ENCODE results near the gene CTH.
"Not testable (repeated sequence)": the region's sequence is repeated elsewhere in the genome, so short reads cannot be mapped to it uniquely, and the experiment has no call there.

The CTH gene

GRCh38 chr1:70405780-70406416, 5.2 kb upstream of the CTH start:
- no peak for DNase-seq (ENCODE audit: low read depth in 1 of 2, low spot score in 1 of 2)

- DNase-seq (ENCODE audit: low read depth in 1 of 2, low spot score in 1 of 2) = no peak
These were observed 1.9 kb upstream of the CTH start for GRCh38 chr1:70409136-70409535.

DNA sequence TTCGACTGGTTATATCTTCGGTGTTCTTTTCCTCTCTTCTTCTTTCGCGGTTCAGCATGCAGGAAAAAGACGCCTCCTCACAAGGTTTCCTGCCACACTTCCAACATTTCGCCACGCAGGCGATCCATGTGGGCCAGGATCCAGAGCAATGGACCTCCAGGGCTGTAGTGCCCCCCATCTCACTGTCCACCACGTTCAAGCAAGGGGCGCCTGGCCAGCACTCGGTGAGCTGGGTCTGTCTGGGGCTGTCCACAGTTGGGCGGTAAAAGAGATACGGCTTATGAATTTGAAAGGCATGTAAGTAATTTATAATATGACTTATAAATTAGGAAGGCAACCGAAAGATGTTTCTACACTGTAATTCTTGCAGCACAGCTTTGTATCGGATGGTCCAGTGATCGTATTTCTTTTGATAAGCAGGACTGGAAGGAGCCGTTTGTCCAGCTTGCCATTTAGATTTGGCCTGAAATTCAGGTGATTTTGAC, 334 bp downstream of the CTH start:
- no peak for DNase-seq (ENCODE audit: low read depth in 1 of 2, low spot score in 1 of 2)

- no peak for DNase-seq (ENCODE audit: low read depth in 1 of 2, low spot score in 1 of 2)
These were observed 4.8 kb downstream of the CTH start for GRCh38 chr1:70415882-70416281.

DNA sequence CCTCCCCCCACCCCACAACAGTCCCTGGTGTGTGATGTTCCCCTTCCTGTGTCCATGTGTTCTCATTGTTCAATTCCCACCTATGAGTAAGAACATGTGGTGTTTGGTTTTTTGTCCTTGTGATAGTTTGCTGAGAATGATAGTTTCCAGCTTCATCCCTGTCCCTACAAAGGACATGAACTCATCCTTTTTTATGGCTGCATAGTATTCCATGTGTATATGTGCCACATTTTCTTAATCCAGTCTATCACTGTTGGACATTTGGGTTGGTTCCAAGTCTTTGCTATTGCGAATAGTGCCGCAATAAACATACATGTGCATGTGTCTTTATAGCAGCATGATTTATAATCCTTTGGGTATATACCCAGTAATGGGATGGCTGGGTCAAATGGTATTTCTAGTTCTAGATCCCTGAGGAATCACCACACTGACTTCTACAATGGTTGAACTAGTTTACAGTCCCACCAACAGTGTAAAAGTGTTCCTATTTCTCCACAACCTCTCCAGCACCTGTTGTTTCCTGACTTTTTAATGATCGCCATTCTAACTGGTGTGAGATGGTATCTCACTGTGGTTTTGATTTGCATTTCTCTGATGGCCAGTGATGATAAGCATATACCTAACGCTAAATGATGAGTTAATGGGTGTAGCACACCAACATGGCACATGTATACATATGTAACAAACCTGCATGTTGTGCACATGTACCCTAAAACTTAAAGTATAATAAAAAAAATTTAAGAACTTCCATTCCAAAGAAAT, 8.1 kb downstream of the CTH start:
- not testable (repeated sequence) for DNase-seq (ENCODE audit: low read depth in 1 of 2, low spot score in 1 of 2)

DNA sequence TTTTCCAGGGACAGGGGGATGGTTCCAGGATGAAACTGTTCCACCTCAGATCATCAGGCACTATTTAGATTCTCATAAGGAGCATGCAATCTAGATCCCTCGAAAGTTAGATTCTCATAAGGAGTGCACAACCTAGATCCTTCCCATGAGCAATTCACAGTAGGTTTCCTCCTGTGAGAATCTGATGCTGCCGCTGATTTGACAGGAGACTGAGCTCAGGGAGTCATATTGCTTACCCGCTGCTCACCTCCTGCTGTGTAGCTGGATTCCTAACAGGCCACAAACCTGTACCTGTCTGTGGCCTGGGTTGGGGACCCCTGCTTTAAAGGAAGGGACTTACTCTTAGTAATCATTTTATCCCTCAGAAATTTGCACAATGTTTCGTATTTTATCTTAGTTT, 9.3 kb downstream of the CTH start:
- DNase-seq (ENCODE audit: low read depth in 1 of 2, low spot score in 1 of 2) = no peak

DNA sequence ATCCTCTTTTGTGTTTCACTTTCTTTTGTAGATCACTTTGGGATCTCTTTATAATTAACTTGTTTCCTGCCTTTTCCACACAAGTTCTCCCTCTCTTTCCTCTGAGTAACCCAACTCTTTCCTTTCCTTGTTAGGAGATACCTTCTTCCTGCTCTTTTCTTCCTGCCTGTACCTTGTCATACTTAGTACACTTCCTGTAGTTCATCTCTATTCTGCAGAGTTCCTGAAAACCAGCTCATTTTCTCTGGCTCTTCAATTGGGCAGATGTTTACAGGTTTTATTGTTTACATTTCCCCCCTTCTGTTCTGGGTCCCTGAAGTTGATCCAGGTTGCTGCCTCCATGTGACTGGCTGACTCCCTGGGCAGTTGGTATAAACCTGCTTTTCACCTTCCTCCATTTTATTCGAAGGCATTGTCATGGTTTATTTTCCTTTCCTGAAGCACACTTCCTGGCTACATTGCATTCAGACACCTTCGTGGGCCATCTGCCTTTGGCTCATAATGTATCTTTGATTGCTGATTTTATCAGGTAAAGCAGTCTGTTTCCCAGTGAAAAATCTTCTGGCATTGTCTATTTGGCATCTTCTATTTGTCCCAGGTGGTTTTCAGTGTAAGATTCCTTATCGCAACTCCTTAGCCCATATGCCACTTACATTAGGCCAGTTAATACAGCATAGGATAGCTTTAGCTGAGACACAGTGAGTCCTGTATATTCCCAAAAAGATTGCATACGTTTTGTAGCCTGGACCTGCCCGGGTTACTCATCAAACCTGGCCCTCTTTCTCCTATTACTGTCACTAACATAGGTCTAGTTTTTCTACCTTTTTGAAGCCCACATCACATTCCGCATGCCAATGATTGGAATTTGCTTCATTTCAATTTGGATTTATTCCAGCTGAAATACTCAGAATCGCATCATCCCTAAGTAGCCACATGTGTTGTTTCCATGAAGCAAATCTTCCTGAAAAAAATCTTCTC, 15.4 kb downstream of the CTH start:
- DNase-seq (ENCODE audit: low read depth in 1 of 2, low spot score in 1 of 2) = no peak

GRCh38 chr1:70427976-70428375, 16.9 kb downstream of the CTH start:
- no peak for DNase-seq (ENCODE audit: low read depth in 1 of 2, low spot score in 1 of 2)

- no peak for DNase-seq (ENCODE audit: low read depth in 1 of 2, low spot score in 1 of 2)
These were observed 18.2 kb downstream of the CTH start for GRCh38 chr1:70429219-70429618.

DNA sequence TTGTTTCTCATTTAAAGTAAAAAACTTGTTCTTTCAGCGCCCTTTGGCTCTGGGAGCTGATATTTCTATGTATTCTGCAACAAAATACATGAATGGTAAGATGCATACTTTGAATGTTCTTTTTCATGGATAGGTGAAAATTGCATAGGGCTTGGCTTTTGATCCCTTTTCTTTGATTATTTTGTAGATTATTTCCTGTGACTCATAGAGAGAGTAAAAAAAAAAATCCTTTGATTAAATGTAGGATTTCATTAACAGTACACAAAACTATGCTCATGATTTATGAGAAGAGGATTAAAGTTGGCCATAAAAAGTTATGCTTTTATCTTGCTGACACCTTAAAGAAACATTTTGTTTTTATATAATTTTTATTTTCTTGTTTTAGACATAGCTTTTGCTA, 18.7 kb downstream of the CTH start:
- DNase-seq (ENCODE audit: low read depth in 1 of 2, low spot score in 1 of 2) = no peak

DNA sequence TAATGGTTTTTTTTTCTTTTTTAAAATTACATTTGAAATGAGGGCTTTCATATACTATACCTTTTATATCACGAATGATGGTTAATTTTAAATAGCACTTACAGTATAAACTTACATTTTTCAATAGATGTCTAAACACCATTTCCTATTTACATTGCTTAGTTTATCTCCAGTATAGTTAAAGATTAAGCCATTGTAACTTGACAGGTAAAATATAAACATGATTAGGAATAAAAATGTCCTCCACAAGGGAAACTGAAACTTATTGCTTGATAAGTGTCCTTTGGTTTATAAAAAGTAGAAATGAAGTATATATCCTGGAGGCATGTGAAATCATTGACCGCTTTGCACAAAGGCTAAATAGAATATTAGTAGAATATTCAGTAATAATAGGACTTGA, 20.2 kb downstream of the CTH start:
- DNase-seq (ENCODE audit: low read depth in 1 of 2, low spot score in 1 of 2) = no peak

GRCh38 chr1:70431874-70432273, 20.8 kb downstream of the CTH start:
- DNase-seq (ENCODE audit: low read depth in 1 of 2, low spot score in 1 of 2) = no peak

DNA sequence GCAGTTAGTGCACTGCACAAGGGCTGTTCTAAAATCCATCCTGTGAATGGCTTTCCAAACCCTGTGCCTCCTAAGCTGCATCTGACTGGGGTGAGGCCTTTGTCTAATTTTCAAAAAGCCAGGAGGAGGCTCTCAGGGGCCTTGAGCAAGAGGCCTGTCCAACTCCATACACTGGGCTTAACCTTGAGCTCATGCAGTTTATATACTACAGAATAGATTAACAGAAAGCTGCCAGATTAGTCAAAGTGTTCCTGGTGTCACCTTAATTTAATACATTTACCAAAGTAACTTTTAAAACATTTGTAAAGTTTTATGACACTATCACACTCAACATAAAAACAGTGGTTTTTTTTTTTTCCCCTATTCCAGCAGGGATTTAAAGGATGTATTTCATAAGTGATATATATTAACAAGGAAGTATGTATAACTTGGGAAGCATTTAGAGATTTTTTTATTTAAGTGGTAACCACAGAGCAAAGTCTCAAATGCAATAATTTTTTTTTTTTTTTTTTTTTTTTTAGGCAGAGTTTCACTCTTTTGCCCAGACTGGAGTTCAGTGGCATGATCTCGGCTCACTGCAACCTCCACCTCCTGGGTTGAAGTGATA, 23.3 kb downstream of the CTH start:
- no peak for DNase-seq (ENCODE audit: low read depth in 1 of 2, low spot score in 1 of 2)

DNA sequence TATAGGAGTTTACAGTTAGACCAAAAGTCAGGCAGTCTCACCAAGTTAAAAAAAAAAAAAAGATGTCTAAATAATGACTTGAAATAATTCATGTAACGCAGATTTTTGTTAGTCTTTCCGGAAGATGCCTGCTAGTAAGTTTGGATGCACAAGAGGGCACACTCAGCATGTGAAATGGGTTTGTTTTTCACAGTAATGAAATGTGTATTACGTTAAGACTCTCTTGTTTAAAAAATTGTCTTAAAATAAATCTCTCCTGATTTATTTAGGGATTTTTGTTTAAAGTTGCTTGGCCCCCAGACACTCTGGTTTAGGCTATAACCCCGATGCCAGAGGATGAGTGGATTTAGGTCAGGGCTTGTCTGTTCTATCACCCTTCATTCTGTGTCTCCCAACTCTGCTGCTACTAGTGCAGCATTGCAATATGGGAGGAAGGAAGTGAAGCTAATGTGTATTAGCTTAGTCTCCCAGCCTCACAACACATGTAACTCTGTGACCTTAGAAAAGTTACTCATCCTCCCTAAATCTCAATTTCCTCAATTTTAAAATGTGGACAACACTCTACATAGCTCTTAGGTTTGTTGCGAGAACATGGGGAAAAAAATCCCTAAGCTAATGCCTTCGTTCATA, 25.7 kb downstream of the CTH start:
- DNase-seq (ENCODE audit: low read depth in 1 of 2, low spot score in 1 of 2) = no peak

GRCh38 chr1:70438529-70438928, 27.5 kb downstream of the CTH start:
- no peak for DNase-seq (ENCODE audit: low read depth in 1 of 2, low spot score in 1 of 2)

DNA sequence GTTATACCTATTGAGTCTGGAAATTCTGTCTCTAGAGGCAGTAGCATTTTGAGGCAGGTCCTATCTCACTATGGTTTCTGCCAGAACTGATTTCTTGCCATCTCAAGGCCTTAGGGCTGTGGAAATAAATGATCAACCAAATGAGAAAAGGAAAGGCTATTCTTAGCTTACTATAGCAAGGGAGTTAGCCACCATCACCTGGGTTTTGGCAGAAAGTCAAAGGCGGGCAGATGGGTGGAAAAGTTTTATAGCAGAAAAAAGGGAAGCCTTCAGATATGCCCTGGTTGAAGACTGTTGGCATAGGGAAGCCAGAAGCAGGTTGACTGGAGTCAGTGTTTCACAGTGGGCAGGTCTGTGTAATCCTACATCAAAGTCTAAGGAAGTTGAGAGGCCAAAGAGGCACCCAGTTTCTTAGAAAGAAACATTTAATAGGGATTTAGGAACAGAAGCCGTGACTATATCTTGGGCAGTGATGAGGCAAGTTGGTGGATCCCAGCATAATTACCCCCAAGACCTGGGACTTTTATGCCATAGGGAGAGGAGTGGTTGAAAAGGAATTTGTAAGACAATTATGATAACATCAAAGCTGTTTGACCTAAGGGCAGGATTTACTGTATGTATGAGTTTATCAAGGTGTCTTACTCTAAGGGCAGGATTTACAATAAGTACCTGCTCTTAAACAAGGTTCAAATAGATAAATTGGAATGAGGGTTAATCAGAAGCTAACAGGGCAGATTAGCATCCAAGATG, 29.7 kb downstream of the CTH start:
- DNase-seq (ENCODE audit: low read depth in 1 of 2, low spot score in 1 of 2) = no peak

GRCh38 chr1:70441392-70442035, 30.4 kb downstream of the CTH start:
- DNase-seq (ENCODE audit: low read depth in 1 of 2, low spot score in 1 of 2) = no peak

- no peak for DNase-seq (ENCODE audit: low read depth in 1 of 2, low spot score in 1 of 2)
These were observed 31.4 kb downstream of the CTH start for GRCh38 chr1:70442490-70442889.

DNA sequence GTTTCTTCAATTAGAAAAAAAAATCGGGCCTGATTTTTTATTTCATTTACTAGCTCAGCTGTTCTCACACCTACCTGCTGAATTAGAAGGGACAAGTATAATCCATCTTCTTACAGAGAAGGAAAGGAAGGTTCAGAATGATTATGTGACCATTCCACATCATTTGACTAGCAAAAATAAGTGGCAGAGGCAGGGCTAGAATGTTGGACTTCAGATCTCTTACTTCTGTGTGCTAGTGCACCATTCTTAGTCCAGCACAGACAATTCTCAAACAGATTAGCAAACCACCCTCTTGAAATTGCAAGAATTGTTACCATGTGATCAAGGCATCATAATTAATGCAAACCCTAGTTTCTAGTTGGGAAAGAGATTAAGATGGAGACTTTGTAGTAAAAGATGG, 32.7 kb downstream of the CTH start:
- no peak for DNase-seq (ENCODE audit: low read depth in 1 of 2, low spot score in 1 of 2)

GRCh38 chr1:70449049-70449448, 38.0 kb downstream of the CTH start:
- DNase-seq (ENCODE audit: low read depth in 1 of 2, low spot score in 1 of 2) = no peak
